HCT116 (cell line): ENCODE measurements around the gene ATG4A. TPM values are rescaled to one million over a fixed set of nuclear protein-coding genes. Genes with fewer than 3 reads are reported as not detected.

Experiments used
- ATAC-seq: fragments of 200-7000 bp; cut with Tn5 transposase; 2 replicates; pipeline ENCODE4 v1.9.1; 2020; ENCODE audit warnings: mild to moderate bottlenecking, moderate library complexity
- BruUV-seq: library from RNA; stranded (reverse); fragments of 400-500 nt; replicated peaks from 2 replicates; lab custom pipeline; 2021; lab: Mats Ljungman, UMichigan
- CTCF ChIA-PET: fragments of 300-600 bp; sonication (Branson Sonifier 250); formaldehyde crosslinking; loops from one replicate; lab custom pipeline; 2021; ENCODE audit warnings: antibody characterized with exemption; lab: Charles Lee
- POLR2A ChIA-PET: fragments of 300-600, 350-600 bp; sonication (Branson Sonifier 250); formaldehyde crosslinking; loops from one replicate; lab custom pipeline; 2021; ENCODE audit warnings: antibody characterized with exemption; lab: Charles Lee
- RAD21 ChIA-PET, 2 experiments: fragments of 300-600 bp; sonication (Branson Sonifier 250); formaldehyde crosslinking; loops; one replicate each; lab custom pipeline; 2023; ENCODE audit warnings: low total read pairs in 2 of 2; ENCODE audit not compliant: uncharacterized antibody in 2 of 2, unreplicated experiment in 2 of 2, low non-redundant PET in 1 of 2; lab: Charles Lee
- DNase-seq: peaks from one replicate; pipeline ENCODE4 v3.0.0-alpha.2; 2010; ENCODE audit warnings: low read depth, low spot score
- H2AFZ ChIP-seq: fragments of 200-600 bp; shearing (Covaris generic), sonication (generic); 2 replicates; pipeline ENCODE4 v1.6.1; 2017; ENCODE audit warnings: low read depth, mixed run types, mixed read lengths, antibody characterized with exemption, low read length; ENCODE audit not compliant: poor library complexity, severe bottlenecking
- H3K27ac ChIP-seq: 2 replicates; pipeline ENCODE4 v1.5.1; 2012; ENCODE audit warnings: low read depth, low read length
- H3K27me3 ChIP-seq: fragments of 200-600 bp; sonication (generic); 2 replicates; pipeline ENCODE4 v1.6.1; 2016; ENCODE audit warnings: mixed run types, low read length, mixed read lengths; ENCODE audit not compliant: insufficient read depth
- H3K36me3 ChIP-seq, 2 experiments: fragments of 200-500 bp in 1 of 2; fragments of 200-600 bp in 1 of 2; sonication (Bioruptor generic) in 1 of 2; sonication (generic) in 1 of 2; 2 replicates each; pipeline versions ENCODE4 v1.5.1 to v1.6.1; 2014 to 2016; ENCODE audit warnings: low read length in 2 of 2, inconsistent platforms in 1 of 2, mixed read lengths in 1 of 2, mixed run types in 1 of 2; ENCODE audit not compliant: insufficient read depth in 2 of 2, control insufficient read depth in 1 of 2
- H3K4me1 ChIP-seq, 2 experiments: fragments of 200-600 bp in 1 of 2; sonication (generic) in 1 of 2; 2 replicates each; pipeline versions ENCODE4 v1.5.1 to v1.6.1; 2012 to 2017; ENCODE audit warnings: low read length in 2 of 2, inconsistent platforms in 1 of 2, mild to moderate bottlenecking in 1 of 2, mixed read lengths in 1 of 2, mixed run types in 1 of 2, moderate library complexity in 1 of 2; ENCODE audit not compliant: insufficient read depth in 2 of 2, control insufficient read depth in 1 of 2
- H3K4me2 ChIP-seq: fragments of 200-600 bp; sonication (generic); 2 replicates; pipeline ENCODE4 v1.6.1; 2017; ENCODE audit warnings: mixed run types, low read length, mixed read lengths
- H3K4me3 ChIP-seq, 2 experiments: fragments of 200-600 bp in 1 of 2; sonication (generic) in 1 of 2; replicated peaks in 1 of 2; 2 replicates each; pipeline ENCODE4 v1.5.1; 2011 to 2016; ENCODE audit warnings: low read length in 2 of 2, control low read depth in 1 of 2, low read depth in 1 of 2, mild to moderate bottlenecking in 1 of 2, mixed read lengths in 1 of 2, mixed run types in 1 of 2
- H3K79me2 ChIP-seq: fragments of 200-600 bp; sonication (generic); 2 replicates; pipeline ENCODE4 v1.6.1; 2017; ENCODE audit warnings: mild to moderate bottlenecking, mixed run types, low read length, moderate library complexity, mixed read lengths; ENCODE audit not compliant: insufficient read depth
- H3K9ac ChIP-seq: fragments of 200-600 bp; sonication (generic); 2 replicates; pipeline ENCODE4 v1.6.1; 2016; ENCODE audit warnings: low read length, mixed read lengths
- H3K9me2 ChIP-seq: fragments of 200-600 bp; sonication (generic), shearing (Covaris generic); 2 replicates; pipeline ENCODE4 v1.6.1; 2017; ENCODE audit warnings: mixed run types, mild to moderate bottlenecking, moderate library complexity; ENCODE audit not compliant: insufficient read depth
- H3K9me3 ChIP-seq, 2 experiments: fragments of 200-500 bp in 1 of 2; fragments of 200-600 bp in 1 of 2; sonication (Bioruptor generic) in 1 of 2; sonication (generic) in 1 of 2; 2 replicates each; pipeline ENCODE4 v1.6.1; 2014 to 2017; ENCODE audit warnings: low read length in 2 of 2, mixed read lengths in 2 of 2, inconsistent platforms in 1 of 2, low read depth in 1 of 2, mild to moderate bottlenecking in 1 of 2, mixed run types in 1 of 2, moderate library complexity in 1 of 2; ENCODE audit not compliant: control insufficient read depth in 1 of 2, insufficient read depth in 1 of 2
- H4K20me1 ChIP-seq: fragments of 200-600 bp; sonication (generic), shearing (Covaris generic); 2 replicates; pipeline ENCODE4 v1.6.1; 2017; ENCODE audit warnings: mixed run types, mild to moderate bottlenecking, moderate library complexity; ENCODE audit not compliant: insufficient read depth
- ATF3 ChIP-seq: IDR thresholded peaks from 2 replicates; pipeline ENCODE4 v1.6.1; 2012
- CBX3 ChIP-seq: IDR thresholded peaks from 2 replicates; pipeline ENCODE4 v1.6.1; 2012; ENCODE audit warnings: low read depth
- CEBPB ChIP-seq: IDR thresholded peaks from 2 replicates; pipeline ENCODE4 v1.6.1; 2012; ENCODE audit warnings: low read depth
- CTCF ChIP-seq, 3 experiments: fragments of 200-600 bp in 1 of 3; sonication (generic) in 1 of 3; IDR thresholded peaks in 2 of 3; conservative IDR thresholded peaks in 1 of 3; 2 replicates each; pipeline ENCODE4 v1.5.1; 2012 to 2017; ENCODE audit warnings: low read depth in 2 of 3, low read length in 2 of 3, antibody characterized with exemption in 1 of 3, borderline replicate concordance in 1 of 3, control low read depth in 1 of 3, mild to moderate bottlenecking in 1 of 3, mixed read lengths in 1 of 3, mixed run types in 1 of 3, moderate library complexity in 1 of 3; ENCODE audit not compliant: insufficient read depth in 1 of 3
- ELF1 ChIP-seq: IDR thresholded peaks from 2 replicates; pipeline ENCODE4 v1.6.1; 2012; ENCODE audit warnings: low read depth, borderline replicate concordance
- EZH2 ChIP-seq: fragments of 200-600 bp; sonication (generic); IDR thresholded peaks from 2 replicates; pipeline ENCODE4 v1.6.1; 2017; ENCODE audit warnings: antibody characterized with exemption, mixed run types
- EZH2phosphoT487 ChIP-seq: fragments of 200-600 bp; IDR thresholded peaks from 2 replicates; pipeline ENCODE4 v1.6.1; 2018; ENCODE audit warnings: antibody characterized with exemption, borderline replicate concordance
- JUND ChIP-seq: IDR thresholded peaks from 2 replicates; pipeline ENCODE4 v1.6.1; 2012
- POLR2AphosphoS5 ChIP-seq: IDR thresholded peaks from 2 replicates; pipeline ENCODE4 v1.6.1; 2011; ENCODE audit warnings: mild to moderate bottlenecking, low read depth, low read length, moderate library complexity
- RAD21 ChIP-seq: IDR thresholded peaks from 2 replicates; pipeline ENCODE4 v1.6.1; 2012; ENCODE audit warnings: low read depth, mild to moderate bottlenecking
- REST ChIP-seq: IDR thresholded peaks from 2 replicates; pipeline ENCODE4 v1.6.1; 2012; ENCODE audit warnings: low read depth
- SIN3A ChIP-seq: IDR thresholded peaks from 2 replicates; pipeline ENCODE4 v1.6.1; 2012; ENCODE audit warnings: low read depth
- SP1 ChIP-seq: IDR thresholded peaks from 2 replicates; pipeline ENCODE4 v1.6.1; 2012; ENCODE audit warnings: low read depth
- SRF ChIP-seq: IDR thresholded peaks from 2 replicates; pipeline ENCODE4 v1.6.1; 2012; ENCODE audit warnings: low read depth
- YY1 ChIP-seq: IDR thresholded peaks from 2 replicates; pipeline ENCODE4 v1.6.1; 2011; ENCODE audit warnings: low read length, low read depth, moderate library complexity, mild to moderate bottlenecking; ENCODE audit not compliant: insufficient replicate concordance; ENCODE audit errors: extremely low read depth
- ZFX ChIP-seq: fragments of 450-650 bp; IDR thresholded peaks from 2 replicates; pipeline ENCODE4 v1.6.1; 2017
- ZNF274 ChIP-seq: fragments of 200-500 bp; sonication (Bioruptor generic); IDR thresholded peaks from 2 replicates; pipeline ENCODE4 v1.6.1; 2014; ENCODE audit warnings: mild to moderate bottlenecking, low read depth, low read length, inconsistent platforms
- intact Hi-C: fragments of 100-400 bp; cut with micrococcal nuclease; formaldehyde crosslinking; loops from 2 replicates; pipeline ENCODE4 v1.10.0; 2022
- total RNA-seq: library from RNA; stranded (reverse); gene quantifications from one replicate; pipeline ENCODE4 v1.2.1, GENCODE V29; 2021; ENCODE audit not compliant: unreplicated experiment

Gene ATG4A
- total RNA-seq, 1 experiment from 2014 or later: 4.1 TPM

DNA sequence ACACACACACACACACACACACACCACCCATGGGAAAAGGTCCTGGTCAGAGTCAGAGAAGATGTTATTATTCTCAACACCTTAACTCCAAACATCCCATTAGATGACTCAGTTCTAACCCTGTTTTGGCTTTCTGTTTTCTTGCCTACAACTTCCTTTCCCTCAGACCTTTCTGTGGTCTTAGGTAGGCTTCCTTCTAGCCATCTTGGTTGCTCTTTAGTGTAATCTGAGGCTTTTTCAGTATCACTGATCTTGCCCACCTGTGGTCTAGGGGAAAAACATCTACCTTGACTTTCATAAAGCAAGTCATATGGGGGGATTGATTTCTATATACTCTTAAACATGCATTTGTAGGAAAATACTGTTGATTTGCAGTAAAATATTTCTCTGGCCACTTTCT is 56.9 kb downstream of the ATG4A start (continued):
- TF ChIP-seq ELF1: no peak
- no peak for TF ChIP-seq SIN3A

DNA sequence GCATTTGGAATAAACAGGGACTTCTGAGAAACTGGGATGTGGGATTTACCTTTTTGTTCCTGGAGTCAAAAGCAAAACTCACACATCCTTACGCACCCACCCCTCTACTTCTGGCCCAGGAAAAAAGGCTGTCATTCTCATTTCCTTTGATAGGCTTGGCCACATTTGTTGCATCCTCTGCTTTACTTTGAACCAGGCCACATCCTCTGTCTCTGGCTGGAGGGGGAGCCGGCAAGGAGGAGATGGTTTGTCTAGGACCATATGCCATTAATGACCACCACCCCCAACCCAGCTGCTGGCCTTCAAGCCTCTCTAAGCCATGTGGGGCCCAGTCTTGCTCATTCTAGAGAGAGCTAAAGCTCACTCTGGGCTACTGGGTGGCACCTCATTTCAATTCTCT is 64.5 kb downstream of the ATG4A start:
- no peak for TF ChIP-seq ZFX
- TF ChIP-seq SP1: no peak
- no peak for TF ChIP-seq CEBPB
- TF ChIP-seq CBX3: no peak
- no peak for TF ChIP-seq SRF
- no peak for TF ChIP-seq CTCF (IDR thresholded peaks at IDR 0.05 in 2 of 3, conservative IDR thresholded peaks at IDR 0.05 in 1 of 3; ENCODE audit: borderline replicate concordance in 1 of 3, insufficient read depth in 1 of 3, low read depth in 2 of 3, low read length in 2 of 3)
- TF ChIP-seq RAD21: no peak
- no peak for TF ChIP-seq JUND
- TF ChIP-seq ATF3: no peak
- TF ChIP-seq YY1: no peak
- no peak for TF ChIP-seq ELF1
- no peak for TF ChIP-seq REST
- no peak for TF ChIP-seq POLR2AphosphoS5
- TF ChIP-seq EZH2: no peak
- no peak for TF ChIP-seq EZH2phosphoT487
- TF ChIP-seq ZNF274: no peak
- Histone ChIP-seq H3K4me1 (peaks cover 2 to 8% of the 10 kb centered on the region in 2 experiments; a peak in 1 of 4 replicates), H3K27me3 (no peaks in the 10 kb centered on the region), H3K4me3 (no peak overlapping the region), H3K9me2 (no peaks in the 10 kb centered on the region), H2AFZ (no peak overlapping the region), H3K36me3 (no peaks in the 10 kb centered on the region), H3K4me2 (no peak overlapping the region), H3K27ac (no peak overlapping the region), H3K9me3 (no peaks in the 10 kb centered on the region), H3K9ac (no peak overlapping the region), H3K79me2 (no peaks in the 10 kb centered on the region), H4K20me1 (no peaks in the 10 kb centered on the region)
- no TSS peak for BruUV-seq
- no peak for DNase-seq
- CTCF ChIA-PET: no interaction called here
- no peak for ATAC-seq
- RAD21 ChIA-PET: no interaction called here
- POLR2A ChIA-PET: no interaction called here
- intact Hi-C loops: no loop called here
